ENCODE results near the gene POLE2. TPM values are rescaled to one million over a fixed set of nuclear protein-coding genes. Genes with fewer than 3 reads are reported as not detected.

Gene POLE2
- 14.9 and 16.6 TPM in 2 replicates for total RNA-seq

GRCh38 chr14:49687942-49688700 lies at the start of gene POLE2:
POLE2 (minus strand) TSS chr14:49688214; CDS start chr14:49688203, 11 bp downstream.

DNA sequence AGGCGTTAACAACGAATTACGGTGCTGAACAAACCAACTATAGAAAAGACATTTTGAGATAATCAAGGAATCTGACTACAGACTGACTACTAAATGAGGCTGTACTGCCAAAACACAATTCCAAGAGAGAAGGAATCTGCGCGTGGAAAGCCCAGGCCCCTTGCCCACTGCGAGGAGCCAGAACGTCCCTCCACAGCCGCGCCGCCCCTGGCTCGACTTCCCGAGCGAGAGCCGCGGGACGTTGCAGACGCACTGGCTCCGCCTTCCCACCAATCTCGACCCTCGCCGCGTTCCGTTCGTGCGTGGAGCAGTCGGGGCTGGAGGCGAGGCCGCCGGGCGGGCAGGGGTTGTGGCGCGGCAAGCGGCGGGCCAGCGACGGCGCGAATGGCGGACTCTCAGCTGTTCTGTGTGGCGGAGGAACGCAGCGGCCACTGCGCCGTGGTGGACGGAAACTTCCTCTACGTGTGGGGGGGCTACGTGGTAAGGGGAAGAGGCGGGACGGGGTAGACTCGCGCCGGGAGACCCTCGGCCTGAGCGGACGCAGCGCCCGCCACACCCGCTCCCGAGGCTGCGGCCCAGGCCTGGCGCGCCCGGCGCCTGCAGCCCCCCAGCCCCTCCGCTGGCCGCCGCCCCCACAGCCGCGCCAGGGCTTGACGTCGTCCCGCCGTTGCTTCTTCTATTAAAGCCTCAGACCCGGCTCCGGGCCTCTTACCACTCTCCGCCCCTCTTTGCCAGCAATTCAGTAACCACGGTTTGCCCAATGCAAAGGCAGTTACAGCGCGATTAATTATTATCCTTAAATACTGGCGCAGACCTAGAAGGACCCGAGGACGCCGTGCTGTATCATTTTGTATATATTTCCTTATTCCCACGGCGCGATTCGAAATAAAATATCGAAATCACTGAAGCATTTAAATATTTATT lies 5.1 kb upstream of the POLE2 start, which contains the start of gene KLHDC1:
TSS of gene KLHDC1 (plus strand) at position 310 of the 924 bp plus-strand sequence. CDS start at position 385, 75 bp downstream.

DNA sequence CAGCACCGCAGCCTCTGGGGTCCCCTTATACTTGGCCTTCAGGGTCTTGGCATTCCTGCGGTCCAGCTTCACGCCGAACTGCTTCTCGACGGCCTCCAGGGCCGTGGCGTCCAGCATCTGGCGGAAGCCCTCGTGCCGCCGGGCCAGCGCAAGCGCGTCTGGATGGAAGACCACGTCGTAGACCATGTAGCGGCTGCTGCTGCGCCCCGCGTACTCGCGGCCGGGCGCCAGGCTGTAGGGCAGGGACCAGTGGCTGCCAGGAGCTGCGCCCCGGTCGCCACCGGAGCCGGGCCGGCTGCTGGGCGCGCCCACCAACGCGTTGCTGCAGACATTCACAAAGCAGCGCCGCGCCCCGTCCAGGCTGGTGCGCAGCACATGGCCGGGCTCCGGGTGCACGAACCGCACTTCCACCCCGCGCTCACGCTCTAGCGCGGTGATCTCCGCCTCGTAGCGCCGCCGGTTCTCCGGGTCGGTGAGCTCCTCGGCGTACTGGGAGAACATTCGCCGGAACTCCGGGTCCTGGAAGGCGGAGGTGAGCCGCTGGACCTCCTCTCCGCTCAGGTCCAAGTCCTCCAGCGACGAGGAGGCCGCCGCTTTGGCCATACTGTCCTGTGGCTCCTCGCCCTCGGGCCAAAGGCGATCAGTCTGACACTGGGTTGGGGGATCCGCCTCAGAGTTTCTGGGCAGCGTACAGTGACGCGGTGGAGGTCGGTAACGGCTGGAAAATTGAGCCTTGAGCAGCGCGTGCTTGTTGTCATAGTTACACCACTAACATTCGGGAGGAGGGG lies 53.3 kb downstream of the POLE2 start, which contains the start of gene DNAAF2:
TSS of gene DNAAF2 (minus strand) at position 698 of the 788 bp plus-strand sequence. CDS start at position 603, 95 bp downstream.

DNA sequence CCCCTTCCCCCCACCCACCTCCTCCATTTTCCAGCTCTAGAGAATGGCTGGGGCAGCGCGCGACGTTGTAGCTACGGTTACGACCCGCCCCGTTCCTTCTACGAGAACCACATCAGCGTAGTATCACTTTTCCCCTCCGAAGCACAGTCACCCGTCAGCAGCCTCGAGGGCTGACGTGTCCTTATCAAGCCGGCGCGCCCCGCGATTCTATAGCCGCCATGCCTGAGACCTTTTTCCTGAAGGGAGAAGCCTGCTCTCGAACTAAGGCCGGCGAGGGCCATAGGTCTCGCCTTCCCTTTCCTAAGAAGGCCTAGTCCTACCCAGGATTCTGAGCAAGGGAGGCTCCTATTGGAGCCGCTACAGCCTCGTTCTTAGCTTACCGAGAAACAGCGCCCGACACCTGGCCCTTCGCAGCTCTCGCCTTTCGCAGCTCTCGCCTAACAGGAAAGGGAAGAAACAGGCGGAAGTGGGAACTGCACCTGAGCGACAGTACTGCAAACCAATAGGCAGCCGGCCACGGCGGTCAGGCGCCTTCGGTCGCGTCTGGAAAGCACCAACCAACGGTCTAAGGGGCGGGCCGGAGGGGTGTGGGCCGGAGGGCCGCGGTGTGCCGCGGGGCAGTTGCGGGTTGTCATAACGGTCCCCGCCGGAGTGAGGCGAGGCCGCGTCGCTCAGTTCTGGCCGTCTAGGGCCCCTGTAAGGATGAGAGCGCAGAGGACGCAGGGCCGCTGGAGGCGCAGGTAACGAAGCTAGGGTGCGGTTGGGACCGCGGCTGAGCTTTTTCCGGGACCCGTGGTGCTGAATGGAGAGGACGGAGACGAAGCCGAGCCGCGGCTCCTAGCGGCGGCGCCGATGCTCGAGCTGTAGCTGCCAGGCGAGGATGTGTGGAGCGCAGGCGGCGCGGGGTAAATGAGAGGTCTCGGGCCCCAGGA lies 67.6 kb downstream of the POLE2 start, which contains the start of the genes MGAT2 and RPL36AL:
TSS of gene MGAT2 (plus strand) at position 618 of the 932 bp plus-strand sequence. CDS start 470 bp downstream, outside the sequence.
TSS of gene RPL36AL (minus strand) at position 445 of the 932 bp plus-strand sequence. CDS start 1,522 bp downstream, outside the sequence.

DNA sequence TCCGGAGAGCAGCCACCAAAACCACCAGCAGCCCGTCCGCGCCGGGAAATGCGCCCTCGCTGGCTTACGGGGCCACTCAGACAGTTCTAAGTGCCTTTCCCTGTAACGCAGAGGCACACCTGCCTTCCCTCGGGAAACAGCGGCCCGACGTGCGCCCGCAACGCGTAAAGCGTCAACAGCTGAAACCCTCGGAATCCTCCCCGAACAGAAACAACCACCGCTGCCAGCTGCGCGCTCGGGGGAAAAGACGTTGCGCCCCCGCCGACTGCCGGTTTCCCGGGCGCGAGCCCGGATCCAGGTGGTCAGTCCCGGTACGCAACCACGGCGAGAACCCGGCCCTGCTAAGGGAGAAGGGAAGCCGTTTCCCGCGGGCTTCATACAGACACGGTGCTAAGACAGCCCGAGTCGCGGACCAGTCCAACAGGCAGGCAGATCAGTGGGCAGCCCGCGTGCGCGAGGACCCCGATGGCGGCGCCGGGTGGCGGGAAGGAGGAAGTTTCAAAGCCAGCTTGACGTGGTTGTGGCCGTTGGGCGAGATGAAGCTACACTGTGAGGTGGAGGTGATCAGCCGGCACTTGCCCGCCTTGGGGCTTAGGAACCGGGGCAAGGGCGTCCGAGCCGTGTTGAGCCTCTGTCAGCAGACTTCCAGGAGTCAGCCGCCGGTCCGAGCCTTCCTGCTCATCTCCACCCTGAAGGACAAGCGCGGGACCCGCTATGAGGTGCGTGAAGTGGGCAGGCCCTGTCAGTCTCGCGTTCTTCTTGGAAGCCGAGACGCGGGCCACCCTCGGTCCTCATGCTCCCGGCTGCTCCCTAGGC lies 89.3 kb downstream of the POLE2 start, which contains the start of gene LRR1:
TSS of gene LRR1 (plus strand) at position 456 of the 816 bp plus-strand sequence. CDS start at position 537, 81 bp downstream.

Other genes starting within 250 kb of the POLE2 start
- 1,049 and 4,560 TPM in 2 replicates for gene RPS29, start 101.8 kb downstream of the POLE2 start, total RNA-seq
- gene LRR1, start 89.3 kb downstream of the POLE2 start, total RNA-seq: 34.4 and 41.3 TPM in 2 replicates
- 287 and 298 TPM in 2 replicates for gene RPL36AL, start 67.6 kb downstream of the POLE2 start, total RNA-seq
- 107 and 125 TPM in 2 replicates for gene MGAT2, start 67.4 kb downstream of the POLE2 start, total RNA-seq
- 11.2 and 13.6 TPM in 2 replicates for gene DNAAF2, start 53.0 kb downstream of the POLE2 start, total RNA-seq
- gene KLHDC1, start 4.9 kb upstream of the POLE2 start, total RNA-seq: 1.1 and 2.6 TPM in 2 replicates
- 43.3 and 52.9 TPM in 2 replicates for gene KLHDC2, start 79.9 kb upstream of the POLE2 start, total RNA-seq
- 51.0 and 60.2 TPM in 2 replicates for gene NEMF, start 164.6 kb upstream of the POLE2 start, total RNA-seq
- gene ARF6, start 204.9 kb upstream of the POLE2 start, total RNA-seq: 82.5 and 93.2 TPM in 2 replicates

Data from epithelial cell of umbilical artery (primary cell).